GM23338 (cell line): ENCODE results near the gene LIMK2.

Experiments
- CTCF ChIP-seq, 2 experiments: fragments of 200-600 bp in 1 of 2; sonication (generic) in 1 of 2; conservative IDR thresholded peaks; 2 replicates each; pipeline versions ENCODE4 v1.5.1 to v1.6.1; 2016 to 2017; ENCODE audit warnings: antibody characterized with exemption in 2 of 2, low read depth in 2 of 2, mild to moderate bottlenecking in 2 of 2, moderate library complexity in 1 of 2
- EZH2phosphoT487 ChIP-seq: fragments of 200-600 bp; sonication (generic); IDR thresholded peaks from one replicate; pipeline ENCODE4 v1.8.1; 2018; ENCODE audit warnings: antibody characterized with exemption; ENCODE audit not compliant: unreplicated experiment

GRCh38 chr22:31187627-31188026, 24.5 kb upstream of the LIMK2 start:
- no peak for TF ChIP-seq CTCF (conservative IDR thresholded peaks at IDR 0.05; ENCODE audit: low read depth in 2 of 2)
- no peak for TF ChIP-seq EZH2phosphoT487
